HG03064 (cell line): ENCODE results near the gene IRX4.

Experiments used
- ATAC-seq: cut with Tn5 transposase; IDR thresholded peaks from one replicate; pipeline ENCODE4 v1.9.1; 2021; ENCODE audit warnings: low read depth; ENCODE audit not compliant: unreplicated experiment

Gene IRX4

DNA sequence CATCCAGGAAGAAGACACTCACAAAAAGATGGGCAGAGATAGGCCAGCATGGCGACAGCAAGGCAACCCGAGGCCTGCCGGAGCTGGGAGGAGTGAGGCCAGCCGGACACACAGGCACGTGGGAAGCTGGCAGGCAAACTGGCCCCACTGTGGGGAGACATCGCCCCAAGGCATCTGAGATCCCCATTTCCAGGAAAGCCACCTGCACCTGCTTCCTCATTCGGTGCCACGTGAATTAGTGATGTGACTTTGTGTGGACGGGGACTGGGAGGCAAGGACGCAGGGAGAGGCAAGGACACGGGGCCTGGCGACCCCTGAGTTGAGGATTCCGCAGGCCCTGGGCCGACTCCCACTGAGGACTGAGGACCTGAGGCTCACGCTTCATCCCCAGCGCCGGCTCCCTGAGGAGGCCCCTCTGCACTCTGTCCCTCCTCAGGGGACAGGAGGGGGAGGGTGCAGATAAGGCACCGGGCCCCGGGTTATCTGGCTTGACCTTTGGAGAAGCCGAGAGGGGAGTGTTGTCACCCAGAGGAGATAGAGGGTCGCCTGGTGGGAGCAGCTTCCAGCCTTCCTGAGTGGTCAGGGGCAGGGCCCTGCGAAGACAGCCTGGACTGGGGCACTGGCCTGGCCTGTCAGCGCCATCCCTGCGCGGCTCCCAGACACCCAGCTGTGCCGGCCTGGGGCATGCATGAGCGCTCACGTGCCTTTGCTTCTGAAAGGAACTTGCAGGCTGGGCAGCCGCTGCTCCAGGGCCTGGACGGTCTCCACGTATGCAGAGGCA is 41.8 kb downstream of the IRX4 start:
- no peak for ATAC-seq

DNA sequence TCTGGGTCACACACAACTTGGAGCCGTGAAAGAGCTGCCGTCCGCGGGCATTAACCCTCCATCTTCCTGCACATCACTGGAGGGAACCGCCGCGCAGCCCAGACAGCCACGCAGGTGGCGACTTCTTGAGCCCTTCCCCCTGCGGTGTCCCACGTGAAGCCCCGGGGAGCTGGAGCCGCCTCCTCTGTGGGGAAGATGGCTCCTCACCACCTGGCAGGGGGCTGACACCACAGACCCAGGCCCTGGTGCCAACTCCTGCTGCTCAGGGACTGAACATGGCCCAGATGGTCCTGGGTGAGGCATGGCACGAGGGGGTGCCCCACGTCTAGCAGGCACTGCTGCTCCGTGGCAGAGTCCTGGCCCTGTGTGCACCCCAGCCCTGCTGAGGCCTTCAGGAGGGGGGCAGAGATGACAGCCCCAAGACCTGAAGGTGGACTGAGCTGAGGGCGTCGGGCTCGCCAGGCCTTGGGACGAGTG is 42.6 kb downstream of the IRX4 start:
- no peak for ATAC-seq

DNA sequence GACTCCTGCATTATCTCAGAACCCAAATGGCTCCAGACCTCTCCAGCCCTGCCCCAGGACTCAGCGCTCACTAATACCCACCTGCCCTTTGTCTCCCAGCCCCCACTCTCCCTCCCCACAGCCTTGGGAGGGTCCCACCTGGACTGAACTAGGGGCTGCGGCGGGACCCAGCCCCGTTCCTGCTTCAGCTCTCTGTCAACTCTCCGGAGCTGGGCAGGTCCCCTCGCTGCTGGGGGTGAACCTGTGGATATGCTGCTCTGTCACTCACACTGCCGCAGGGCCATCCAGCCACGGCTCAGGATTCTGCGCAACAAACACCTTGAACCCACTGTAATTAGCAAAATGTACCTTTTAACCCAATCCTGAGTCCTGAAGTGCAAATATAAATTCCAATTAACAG is 44.7 kb downstream of the IRX4 start:
- no peak for ATAC-seq

DNA sequence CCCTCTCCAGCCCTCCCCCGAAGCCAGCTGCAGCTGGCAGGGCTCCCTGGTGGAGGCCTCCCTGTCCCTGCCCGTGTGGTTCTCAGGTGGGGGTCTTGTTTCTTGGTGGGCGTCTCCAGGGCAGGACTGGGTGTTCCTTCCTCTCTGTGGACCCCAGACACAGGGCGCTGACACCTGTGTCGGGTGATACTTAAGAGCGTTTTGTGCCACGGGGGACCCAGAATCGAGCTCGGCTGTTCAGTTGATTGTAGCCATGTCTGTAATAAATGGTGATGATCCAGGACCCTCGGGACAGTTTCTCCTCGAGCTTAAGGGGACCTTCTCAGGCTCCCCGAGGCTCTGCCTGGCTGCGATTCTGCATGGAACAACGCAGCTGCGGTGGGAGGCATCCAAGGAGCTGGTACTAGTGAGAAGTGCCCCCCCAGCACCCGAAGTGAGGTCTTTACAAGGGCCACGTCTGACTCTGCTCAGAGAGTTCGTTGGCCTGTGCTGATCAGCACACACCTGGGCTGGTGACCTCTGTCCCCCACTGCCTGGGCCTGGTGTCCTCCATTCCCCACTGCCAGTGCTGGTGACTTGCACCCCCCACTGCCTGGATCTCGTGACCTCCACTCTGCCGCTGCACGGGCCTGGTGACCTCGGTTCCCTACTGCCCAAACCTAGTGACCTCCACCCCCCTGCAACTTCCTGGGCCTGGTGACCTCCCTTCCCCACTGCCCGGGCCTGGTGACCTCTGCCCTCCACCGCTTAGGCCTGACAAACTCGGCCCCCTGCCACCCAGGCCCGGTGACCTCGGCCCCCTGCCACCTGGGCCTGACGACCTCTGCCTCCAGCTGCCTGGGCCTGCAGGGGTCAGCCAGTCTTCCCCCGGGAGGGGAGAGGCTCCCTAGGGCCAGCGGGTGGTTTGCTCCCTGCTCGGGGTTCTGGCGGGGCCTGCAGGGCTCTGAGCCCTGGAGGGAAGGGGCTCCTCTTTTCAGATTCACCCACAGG is 45.5 kb downstream of the IRX4 start:
- ATAC-seq: no peak

DNA sequence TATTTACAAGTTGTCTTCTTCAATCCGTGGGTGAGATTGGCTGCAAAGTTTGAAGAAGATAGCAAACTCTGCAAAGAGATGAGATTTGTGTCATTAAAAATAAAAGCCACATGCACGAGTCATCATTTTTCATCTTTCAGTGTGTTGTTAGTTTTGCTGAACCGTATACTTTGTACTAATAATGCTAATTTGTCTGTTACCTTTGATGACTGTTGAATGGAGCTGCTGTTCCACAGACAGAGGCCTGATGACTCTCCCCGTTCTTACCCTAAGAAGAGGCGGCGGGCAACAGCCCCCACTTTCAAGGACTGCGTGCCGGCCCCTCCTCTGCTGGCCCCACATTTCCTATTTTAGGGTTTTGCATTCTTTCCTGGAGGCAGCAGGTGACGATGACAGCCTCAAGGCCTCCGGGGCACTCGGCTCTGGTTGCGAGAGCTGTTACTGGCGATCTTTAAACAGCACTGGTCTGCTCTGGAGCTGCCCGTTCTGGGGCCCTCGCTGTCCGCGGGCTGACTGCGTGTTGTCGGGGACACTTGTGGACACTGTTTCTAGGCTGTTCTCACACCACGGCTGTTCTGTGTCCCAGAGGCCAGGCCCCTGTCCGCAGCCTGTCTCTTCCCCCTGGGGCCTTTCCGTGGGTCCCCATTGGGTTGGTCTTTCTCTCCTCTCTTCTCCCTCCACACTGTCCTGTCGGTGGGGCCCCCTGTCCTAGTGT is 46.4 kb downstream of the IRX4 start:
- no peak for ATAC-seq

DNA sequence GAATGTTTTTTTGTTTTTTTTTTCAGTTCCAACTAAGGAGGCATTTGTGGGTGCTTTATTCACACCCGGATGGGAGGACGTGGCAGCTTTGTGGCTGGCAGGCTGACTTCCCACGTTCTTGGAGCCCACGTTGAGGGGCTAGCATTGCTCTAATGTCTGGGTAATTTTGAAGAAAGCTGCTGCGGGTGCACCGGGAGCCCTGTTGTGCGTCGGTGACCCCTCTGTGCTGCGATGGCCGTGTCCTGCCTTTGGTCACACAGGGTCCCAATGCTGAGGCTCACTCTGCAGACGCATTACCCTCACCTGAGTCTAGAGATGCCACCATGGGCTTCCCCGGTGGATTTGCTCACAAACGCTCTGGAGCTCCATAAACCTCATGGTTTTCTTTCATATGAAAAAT is 47.3 kb downstream of the IRX4 start:
- ATAC-seq: no peak

DNA sequence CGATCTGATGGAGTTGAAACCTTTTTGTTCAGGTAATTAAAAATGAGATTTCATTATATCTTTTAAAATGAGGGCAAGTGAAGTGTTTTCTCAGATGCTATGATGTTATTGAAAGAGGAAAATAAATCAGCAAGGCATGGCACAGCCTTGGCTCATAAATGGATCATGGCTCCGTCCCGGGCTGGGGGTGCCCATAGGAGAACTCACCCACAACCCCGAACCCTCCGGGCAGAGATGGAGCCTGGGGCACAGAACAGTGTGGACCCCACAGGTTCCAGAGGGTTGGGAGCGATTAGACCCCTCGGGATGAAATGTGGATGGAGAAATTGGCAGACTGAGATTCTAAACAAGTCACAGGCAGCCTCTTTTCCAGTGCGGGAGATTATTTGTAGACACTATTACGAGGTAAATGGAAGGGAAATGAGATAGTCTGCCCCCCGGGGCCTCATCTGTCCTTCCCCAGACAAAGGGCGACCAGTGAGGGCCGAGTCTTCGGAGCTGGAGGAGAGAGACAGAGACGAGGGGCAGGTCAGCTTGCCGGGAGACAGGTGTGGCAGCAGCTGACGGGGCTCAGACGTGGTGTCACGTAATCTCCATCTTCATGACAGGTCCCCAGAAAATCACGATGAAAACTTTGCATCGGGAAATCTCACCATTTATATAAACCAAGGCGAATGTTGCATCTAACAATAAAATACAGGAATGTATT is 47.9 kb downstream of the IRX4 start:
- ATAC-seq: no peak

DNA sequence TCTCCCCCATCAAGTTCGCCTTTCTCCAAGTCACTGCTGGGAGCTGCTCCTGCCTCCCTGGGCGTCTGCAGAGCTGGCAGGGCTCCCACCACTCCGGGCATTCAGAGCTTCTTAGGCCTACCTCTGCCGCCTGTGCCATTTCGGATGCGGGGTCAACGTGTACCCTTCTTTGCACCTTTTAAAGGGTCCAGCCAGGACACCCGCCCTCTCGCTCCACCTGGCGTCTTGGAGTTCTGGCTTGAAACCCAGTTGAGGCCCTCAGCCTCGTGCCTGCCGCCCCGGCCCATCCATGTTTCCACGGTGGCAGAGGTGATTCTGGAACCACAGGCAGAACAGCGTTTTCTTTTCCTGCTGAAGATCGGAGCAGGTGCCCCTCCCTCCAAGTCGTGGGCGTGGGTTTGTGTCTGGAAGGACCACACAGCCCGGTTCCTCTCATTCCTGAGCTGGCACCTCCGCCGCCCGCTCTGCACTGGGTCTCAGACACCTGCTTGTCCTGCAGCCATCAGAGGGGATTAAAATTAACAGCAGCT is 48.6 kb downstream of the IRX4 start:
- ATAC-seq: no peak

DNA sequence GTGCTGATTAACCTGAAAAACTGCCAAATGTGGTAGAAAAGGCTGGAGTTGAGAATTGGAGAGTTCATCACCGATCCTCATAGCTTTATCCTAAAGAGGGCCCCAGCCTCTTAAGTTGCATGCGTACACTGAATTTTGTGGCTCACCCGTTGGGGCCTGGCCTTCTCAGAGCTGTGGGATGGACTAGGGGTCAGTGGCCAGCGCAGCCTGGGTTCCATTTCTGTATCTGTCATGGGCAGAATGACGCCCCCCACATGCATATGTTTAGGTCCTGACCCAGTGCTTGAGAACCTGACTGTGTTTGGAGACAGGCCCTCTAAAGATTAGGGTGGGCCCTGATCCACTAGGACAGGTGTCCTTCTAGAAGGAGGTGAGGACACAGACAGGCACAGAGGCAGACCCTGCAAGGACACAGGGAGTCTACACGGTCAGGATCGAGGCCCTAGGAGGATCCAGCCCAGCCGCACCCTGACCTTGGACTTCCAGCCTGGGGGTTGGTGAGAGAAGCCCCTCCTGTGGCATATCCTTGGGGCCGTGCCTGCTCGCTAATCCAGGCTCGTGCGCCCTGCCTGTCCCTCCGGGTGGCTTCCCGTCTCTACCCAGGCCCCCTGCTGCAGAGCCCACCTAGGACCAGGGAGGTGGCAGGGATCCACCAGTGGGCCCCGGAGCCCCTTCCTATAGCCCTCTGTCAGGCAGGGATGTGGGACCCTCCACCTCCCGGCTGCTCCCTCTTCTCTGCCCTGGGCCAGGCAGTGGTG is 49.3 kb downstream of the IRX4 start:
- ATAC-seq: no peak

DNA sequence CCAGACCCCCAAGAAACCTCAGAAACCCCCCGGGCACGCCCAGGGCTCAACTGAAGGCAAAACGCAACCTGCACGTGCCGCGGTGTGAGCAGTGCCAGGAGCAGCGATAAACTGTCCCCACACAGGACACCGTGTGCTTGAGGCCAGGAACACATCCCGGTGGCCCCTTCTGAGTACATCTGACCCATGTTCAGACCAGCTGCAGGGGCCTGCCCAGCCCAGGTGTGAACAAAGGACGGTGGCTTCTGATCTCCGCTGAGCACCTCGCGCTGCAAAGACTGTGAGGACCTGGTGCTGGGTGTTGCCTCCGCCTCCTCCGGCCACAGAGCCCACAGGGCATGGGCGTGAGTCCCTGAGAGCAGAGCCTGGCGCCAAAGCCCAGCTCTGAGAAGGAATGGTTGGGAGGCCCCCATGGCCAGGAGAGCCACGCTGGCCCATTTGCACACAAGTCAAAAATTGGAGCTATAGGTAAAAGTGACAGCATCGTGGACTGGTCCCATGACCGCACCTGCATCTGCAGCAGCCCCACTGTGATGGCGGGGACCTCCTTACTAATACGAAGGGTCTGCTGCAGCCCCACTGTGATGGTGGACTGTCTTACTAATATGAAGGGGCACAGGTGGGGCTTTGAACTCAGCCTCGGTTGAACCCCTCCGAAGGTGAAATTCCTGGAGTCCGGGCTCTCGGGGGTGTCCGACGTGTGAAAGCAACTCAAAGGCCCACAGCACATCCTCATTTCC is 50.0 kb downstream of the IRX4 start:
- ATAC-seq: no peak

DNA sequence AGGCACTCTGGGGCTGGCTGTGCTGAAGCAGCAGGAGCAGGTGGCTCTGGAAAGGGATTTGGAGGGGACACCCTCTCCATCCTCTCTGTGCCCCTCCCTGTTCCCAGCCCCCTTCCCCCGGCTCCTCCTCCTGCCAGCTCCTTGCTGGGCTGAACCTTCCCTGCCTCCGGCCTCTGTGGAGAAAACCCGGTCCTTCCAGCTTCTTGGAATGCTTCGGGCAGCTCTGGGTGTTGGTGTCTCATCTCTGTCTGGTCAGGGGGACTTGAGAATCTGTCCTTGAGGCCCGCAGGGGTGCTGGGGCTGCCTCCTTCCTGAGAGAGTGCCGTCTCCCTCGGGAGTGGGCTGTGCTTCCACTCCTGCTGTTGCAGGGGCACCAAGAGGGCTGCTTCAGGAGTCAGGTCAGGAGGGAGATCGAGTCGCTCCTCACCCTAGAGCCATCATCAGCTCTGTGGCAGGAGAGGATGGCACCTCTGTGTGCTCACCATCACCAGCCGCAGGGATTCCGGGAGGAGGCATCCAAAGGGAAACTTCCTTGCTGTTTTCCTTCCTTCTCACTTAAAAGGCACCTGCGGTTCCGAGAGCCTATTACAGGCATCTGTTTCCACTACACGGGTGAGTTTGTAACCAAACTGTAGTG is 50.9 kb downstream of the IRX4 start:
- ATAC-seq: no peak

DNA sequence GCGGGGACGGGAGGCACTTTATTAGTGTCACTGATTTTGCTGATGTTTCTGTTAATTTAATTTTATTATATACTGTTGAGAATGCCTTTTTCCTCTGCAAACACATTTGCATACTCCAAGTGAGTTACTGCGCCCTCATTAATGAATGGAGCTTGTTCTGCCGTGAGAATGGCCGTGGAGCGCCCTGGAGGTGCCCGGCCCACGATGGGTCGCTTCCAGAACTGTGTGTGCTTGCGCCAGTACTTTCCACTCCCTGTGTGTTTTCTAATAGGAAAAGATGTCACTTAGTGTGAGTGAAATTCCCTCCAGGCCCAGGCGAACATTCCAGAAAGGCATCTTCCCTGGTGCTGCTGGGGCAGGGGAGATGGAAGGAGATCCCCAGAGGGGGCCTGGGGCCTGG is 51.5 kb downstream of the IRX4 start:
- ATAC-seq: no peak

DNA sequence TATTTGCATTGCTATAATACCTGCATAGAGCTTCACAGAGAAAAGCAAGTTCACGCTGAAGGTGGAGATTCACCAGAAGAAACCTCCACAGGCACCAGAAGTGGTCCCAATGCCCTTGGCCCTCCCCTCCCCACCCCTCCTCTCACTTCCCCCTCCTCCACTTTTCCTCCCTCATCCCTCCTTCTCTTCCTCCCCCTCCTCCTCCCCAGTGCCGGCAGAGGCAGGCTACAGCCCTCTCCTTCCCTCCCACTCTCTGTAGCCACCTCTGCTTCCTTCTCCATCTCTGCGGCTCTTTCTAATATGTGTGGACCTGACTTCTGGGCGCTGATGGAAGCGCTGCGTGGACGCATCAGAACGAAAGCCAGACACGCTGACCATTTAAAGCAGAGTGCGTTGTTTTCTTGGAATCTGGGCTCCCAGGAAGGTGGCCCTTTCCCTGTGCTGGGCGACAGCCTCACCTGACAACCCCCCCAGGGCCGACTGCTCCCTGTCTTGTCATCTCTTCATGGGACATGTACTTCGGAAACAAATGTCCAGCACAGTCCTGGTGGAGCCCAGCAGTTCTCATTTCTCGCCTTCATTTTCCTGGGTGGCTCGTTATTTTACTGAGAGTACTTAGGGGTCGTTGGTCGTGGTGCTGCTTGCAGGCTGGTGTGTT is 52.0 kb downstream of the IRX4 start:
- ATAC-seq: no peak

DNA sequence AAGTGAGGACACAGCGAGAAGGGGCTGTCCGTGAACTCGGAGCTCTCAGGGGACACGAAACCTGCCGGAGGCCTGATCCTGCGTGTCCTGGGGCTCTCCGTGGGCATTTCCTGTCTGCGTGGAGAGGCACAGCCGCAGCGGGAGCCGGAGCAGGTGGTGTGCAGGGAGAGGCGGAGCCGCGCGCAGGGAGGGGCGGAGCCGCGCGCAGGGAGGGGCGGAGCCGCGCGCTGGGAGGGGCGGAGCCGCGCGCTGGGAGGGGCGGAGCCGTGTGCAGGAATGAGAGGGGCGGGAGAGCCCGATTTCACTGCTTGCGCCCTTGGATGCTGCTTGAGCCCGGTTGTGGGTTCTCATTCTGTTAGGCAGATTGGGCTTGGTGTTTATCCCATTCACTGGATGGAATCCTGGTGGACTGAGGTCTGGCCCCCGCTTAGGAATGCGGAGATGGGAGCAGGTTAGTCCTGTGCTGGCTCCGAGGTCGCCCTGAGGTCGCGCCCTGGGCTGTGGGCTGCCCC is 54.8 kb downstream of the IRX4 start:
- no peak for ATAC-seq
